Activated CD8-positive, alpha-beta memory T cell treated with anti-CD3 and anti-CD28 coated beads for 4 hours (primary cell): ENCODE measurements around the gene C2orf68.
"Not testable (repeated sequence)": the region's sequence is repeated elsewhere in the genome, so short reads cannot be mapped to it uniquely, and the experiment has no call there.

Source experiments
- DNase-seq, 2 donors: peaks; one replicate each; pipeline ENCODE4 v3.0.0-alpha.2; 2020; ENCODE audit warnings: low read depth in 2 of 2

C2orf68 gene

GRCh38 chr2:85631316-85631715, 19.4 kb upstream of the C2orf68 start:
- no peak for DNase-seq

GRCh38 chr2:85628658-85629057, 16.8 kb upstream of the C2orf68 start:
- no peak for DNase-seq

GRCh38 chr2:85623991-85624390, 12.1 kb upstream of the C2orf68 start:
- DNase-seq, result no peak

GRCh38 chr2:85621338-85621737, 9.5 kb upstream of the C2orf68 start:
- DNase-seq, result no peak

- no peak for DNase-seq
Measured at GRCh38 chr2:85619617-85620016, 7.8 kb upstream of the C2orf68 start.

GRCh38 chr2:85617723-85618122, 5.9 kb upstream of the C2orf68 start:
- not testable (repeated sequence) for DNase-seq

GRCh38 chr2:85615413-85615728, 3.5 kb upstream of the C2orf68 start:
- DNase-seq, result no peak

GRCh38 chr2:85614757-85615156, 2.9 kb upstream of the C2orf68 start:
- not testable (repeated sequence) for DNase-seq

GRCh38 chr2:85613717-85614515, 2.0 kb upstream of the C2orf68 start:
- no peak for DNase-seq

GRCh38 chr2:85611217-85611704, 605 bp downstream of the C2orf68 start:
- DNase-seq, result no peak

- no peak for DNase-seq
Measured at GRCh38 chr2:85607268-85608215, 4.3 kb downstream of the C2orf68 start.

- DNase-seq, result no peak
Measured at GRCh38 chr2:85606116-85606455, 5.8 kb downstream of the C2orf68 start.

GRCh38 chr2:85605406-85606115, 6.3 kb downstream of the C2orf68 start:
- DNase-seq, result no peak

- DNase-seq, result no peak
Measured at GRCh38 chr2:85604568-85605339, 7.1 kb downstream of the C2orf68 start.

- DNase-seq, result not testable (repeated sequence)
Measured at GRCh38 chr2:85604133-85604444, 7.8 kb downstream of the C2orf68 start.

GRCh38 chr2:85602476-85603234, 9.2 kb downstream of the C2orf68 start, which contains the start of gene TMEM150A:
TMEM150A (minus strand) TSS chr2:85602698; CDS start chr2:85601948, 750 bp downstream.
- DNase-seq, result peak; percentile 73 to 75

- no peak for DNase-seq
Measured at GRCh38 chr2:85601771-85602475, 9.9 kb downstream of the C2orf68 start.

GRCh38 chr2:85600951-85601770, 10.7 kb downstream of the C2orf68 start:
- DNase-seq, result no peak

- no peak for DNase-seq
Measured at GRCh38 chr2:85600235-85600575, 11.7 kb downstream of the C2orf68 start.
